Chondrocyte (in vitro differentiated cells): Measurements from ENCODE around the gene ABLIM1. TPM values are rescaled to one million over a fixed set of nuclear protein-coding genes. Genes with fewer than 3 reads are reported as not detected.

Experiments used
- DNase-seq: peaks from one replicate; pipeline ENCODE4 v3.0.0; 2021; ENCODE audit warnings: mixed read lengths, low spot score
- H3K27ac Mint-ChIP-seq: one replicate; pipeline ENCODE4 v1.8.0; 2021; ENCODE audit warnings: mild to moderate bottlenecking, moderate library complexity, mixed read lengths; ENCODE audit not compliant: unreplicated experiment
- H3K27me3 Mint-ChIP-seq: 2 replicates; pipeline ENCODE4 v1.8.0; 2021; ENCODE audit warnings: low read depth, mixed read lengths
- H3K36me3 Mint-ChIP-seq: 2 replicates; pipeline ENCODE4 v1.8.0; 2021; ENCODE audit warnings: low read depth, mixed read lengths
- H3K4me1 Mint-ChIP-seq: 2 replicates; pipeline ENCODE4 v1.8.0; 2021; ENCODE audit warnings: low read depth, mild to moderate bottlenecking, mixed read lengths
- H3K4me3 Mint-ChIP-seq: one replicate; pipeline ENCODE4 v1.8.0; 2021; ENCODE audit warnings: mild to moderate bottlenecking, moderate library complexity, mixed read lengths; ENCODE audit not compliant: unreplicated experiment
- H3K9me3 Mint-ChIP-seq: 2 replicates; pipeline ENCODE4 v1.8.0; 2021; ENCODE audit warnings: low read depth, mixed read lengths
- total RNA-seq: library from RNA; stranded (reverse); gene quantifications from 3 replicates; pipeline ENCODE4 v1.2.1, GENCODE V29; 2021
- TF ChIP-seq, protein P1 (sequence below): fragments of 200-600 bp; sonication (generic); IDR thresholded peaks from 2 replicates; pipeline ENCODE4 v1.5.0; 2021; ENCODE audit warnings: antibody characterized with exemption, mild to moderate bottlenecking, moderate library complexity

The ABLIM1 gene
- total RNA-seq, 1 donor from 2014 or later, result 15.7 TPM

- Mint-ChIP-seq H3K4me1 (peaks cover 65% of the 10 kb centered on the region), H3K27ac (peak overlapping the region; percentile 90), H3K9me3 (no peaks in the 10 kb centered on the region), H3K27me3 (no peaks in the 10 kb centered on the region), H3K4me3 (no peak overlapping the region), H3K36me3 (no peaks in the 10 kb centered on the region)
- no peak for DNase-seq
- TF ChIP-seq, protein P1, sequence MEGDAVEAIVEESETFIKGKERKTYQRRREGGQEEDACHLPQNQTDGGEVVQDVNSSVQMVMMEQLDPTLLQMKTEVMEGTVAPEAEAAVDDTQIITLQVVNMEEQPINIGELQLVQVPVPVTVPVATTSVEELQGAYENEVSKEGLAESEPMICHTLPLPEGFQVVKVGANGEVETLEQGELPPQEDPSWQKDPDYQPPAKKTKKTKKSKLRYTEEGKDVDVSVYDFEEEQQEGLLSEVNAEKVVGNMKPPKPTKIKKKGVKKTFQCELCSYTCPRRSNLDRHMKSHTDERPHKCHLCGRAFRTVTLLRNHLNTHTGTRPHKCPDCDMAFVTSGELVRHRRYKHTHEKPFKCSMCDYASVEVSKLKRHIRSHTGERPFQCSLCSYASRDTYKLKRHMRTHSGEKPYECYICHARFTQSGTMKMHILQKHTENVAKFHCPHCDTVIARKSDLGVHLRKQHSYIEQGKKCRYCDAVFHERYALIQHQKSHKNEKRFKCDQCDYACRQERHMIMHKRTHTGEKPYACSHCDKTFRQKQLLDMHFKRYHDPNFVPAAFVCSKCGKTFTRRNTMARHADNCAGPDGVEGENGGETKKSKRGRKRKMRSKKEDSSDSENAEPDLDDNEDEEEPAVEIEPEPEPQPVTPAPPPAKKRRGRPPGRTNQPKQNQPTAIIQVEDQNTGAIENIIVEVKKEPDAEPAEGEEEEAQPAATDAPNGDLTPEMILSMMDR, result no peak
These were observed 23.0 kb downstream of the ABLIM1 start for GRCh38 chr10:114635101-114635500.

DNA sequence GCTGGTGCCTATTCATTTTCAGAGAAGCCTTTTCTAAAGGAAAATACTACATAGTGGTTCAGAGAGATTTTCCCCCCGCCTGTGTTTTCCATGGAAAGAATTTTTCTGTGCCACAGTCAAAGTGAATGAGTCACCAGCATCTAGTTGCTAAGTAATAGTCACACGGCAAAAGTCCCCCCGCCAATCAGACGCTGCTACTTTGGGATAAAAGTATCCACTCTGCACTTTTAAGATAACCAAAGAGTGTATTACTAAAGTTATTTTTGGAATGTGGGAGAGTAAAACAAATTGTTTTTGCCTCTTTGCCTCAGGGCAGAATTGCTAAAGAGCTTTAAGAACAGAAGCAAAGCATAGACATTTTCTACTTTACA is 23.5 kb downstream of the ABLIM1 start:
- Mint-ChIP-seq H3K36me3 (no peaks in the 10 kb centered on the region), H3K27ac (peak overlapping the region; percentile 90), H3K4me1 (peaks cover 66% of the 10 kb centered on the region), H3K27me3 (no peaks in the 10 kb centered on the region), H3K4me3 (no peak overlapping the region), H3K9me3 (no peaks in the 10 kb centered on the region)
- no peak for DNase-seq
- TF ChIP-seq, protein P1, result no peak

GRCh38 chr10:114632869-114633715 is 25.0 kb downstream of the ABLIM1 start:
- no peak for DNase-seq
- TF ChIP-seq, protein P1, result no peak
- Mint-ChIP-seq H3K27ac (peak overlapping the region; percentile 97), H3K36me3 (no peaks in the 10 kb centered on the region), H3K27me3 (no peaks in the 10 kb centered on the region), H3K9me3 (no peaks in the 10 kb centered on the region), H3K4me1 (peaks cover 55% of the 10 kb centered on the region), H3K4me3 (peak overlapping the region; percentile 79)

- H3K4me1 Mint-ChIP-seq, result peaks cover 55% of the 10 kb centered on the region
- no peaks in the 10 kb centered on the region for H3K36me3 Mint-ChIP-seq
- peak overlapping the region; percentile 97 for H3K27ac Mint-ChIP-seq
- TF ChIP-seq, protein P1, result peak; percentile 21
- peak overlapping the region; percentile 79 for H3K4me3 Mint-ChIP-seq
- no peaks in the 10 kb centered on the region for H3K9me3 Mint-ChIP-seq
- H3K27me3 Mint-ChIP-seq, result no peaks in the 10 kb centered on the region
- no peak for DNase-seq
These were observed 26.2 kb downstream of the ABLIM1 start for GRCh38 chr10:114631666-114632417.

DNA sequence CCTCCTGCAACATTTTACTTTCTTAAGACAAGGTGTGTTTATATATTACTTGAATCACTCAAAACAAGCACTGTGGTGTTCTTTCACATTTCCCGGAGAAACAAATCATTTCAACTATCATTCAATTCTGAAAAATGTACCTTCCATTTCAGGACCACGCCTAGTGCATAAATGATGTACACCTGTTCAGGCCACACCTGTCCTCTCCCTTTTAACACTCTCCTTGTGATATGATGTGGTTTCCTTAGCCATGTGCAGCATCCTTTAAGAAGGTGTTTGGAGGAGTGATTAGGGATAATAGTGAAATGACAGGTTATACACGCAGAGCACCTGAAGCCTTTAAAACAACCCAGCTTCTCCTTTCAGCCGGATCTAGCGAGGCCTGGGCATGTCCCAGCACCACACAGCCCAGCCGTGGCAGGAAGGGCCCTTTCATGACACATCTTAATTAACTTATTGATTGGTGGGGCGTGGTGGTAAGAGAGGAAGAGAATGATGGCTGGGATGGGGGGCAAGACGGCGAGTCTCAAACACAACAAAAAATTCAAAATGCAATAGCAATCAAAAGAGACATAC is 26.9 kb downstream of the ABLIM1 start:
- Mint-ChIP-seq H3K27ac (no peak overlapping the region), H3K27me3 (no peaks in the 10 kb centered on the region)
- TF ChIP-seq, protein P1, result no peak

More for the DNA sequence above, 26.9 kb downstream of the ABLIM1 start:
- no peak for DNase-seq
- Mint-ChIP-seq H3K9me3 (no peaks in the 10 kb centered on the region), H3K4me3 (peak overlapping the region; percentile 79), H3K4me1 (peaks cover 58% of the 10 kb centered on the region), H3K36me3 (no peaks in the 10 kb centered on the region)
